Measurements from ENCODE around the gene DNAJA3. TPM values are rescaled to one million over a fixed set of nuclear protein-coding genes. Genes with fewer than 3 reads are reported as not detected.

The DNAJA3 gene
- total and polyA plus RNA-seq, 2 experiments from 2014 or later: 60.5 to 70.7 TPM

DNA sequence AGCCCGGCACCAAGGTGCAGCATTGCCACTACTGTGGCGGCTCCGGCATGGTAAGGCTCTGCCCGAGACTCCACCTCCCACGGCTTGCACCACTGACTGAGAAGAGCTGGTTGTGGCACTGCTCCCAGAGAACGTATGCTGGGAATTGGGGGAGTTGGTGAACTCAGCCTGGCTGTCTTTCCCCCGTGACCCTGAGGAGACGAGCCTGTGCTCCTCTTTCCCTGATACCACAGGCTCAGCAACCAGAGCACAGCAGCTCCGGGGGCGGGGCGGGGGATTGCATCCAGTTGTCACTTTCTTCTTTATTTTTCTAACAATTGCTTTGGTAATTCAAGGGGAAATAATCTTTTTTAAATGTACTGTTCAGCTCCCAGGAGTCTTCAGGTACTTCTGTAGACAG is 16.7 kb downstream of the DNAJA3 start:
- H3K4me3 ChIP-seq: no peak overlapping the region
- no peak for DNase-seq (ENCODE audit: low read depth in 1 of 2, low spot score in 1 of 2)
- H3K27ac ChIP-seq: no peak overlapping the region
- H3K9me3 ChIP-seq (ENCODE audit: low read depth): no peaks in the 10 kb centered on the region
- H3K27me3 ChIP-seq: no peaks in the 10 kb centered on the region
- H3K36me3 ChIP-seq: peaks cover 68% of the 10 kb centered on the region
- TF ChIP-seq, protein P1, sequence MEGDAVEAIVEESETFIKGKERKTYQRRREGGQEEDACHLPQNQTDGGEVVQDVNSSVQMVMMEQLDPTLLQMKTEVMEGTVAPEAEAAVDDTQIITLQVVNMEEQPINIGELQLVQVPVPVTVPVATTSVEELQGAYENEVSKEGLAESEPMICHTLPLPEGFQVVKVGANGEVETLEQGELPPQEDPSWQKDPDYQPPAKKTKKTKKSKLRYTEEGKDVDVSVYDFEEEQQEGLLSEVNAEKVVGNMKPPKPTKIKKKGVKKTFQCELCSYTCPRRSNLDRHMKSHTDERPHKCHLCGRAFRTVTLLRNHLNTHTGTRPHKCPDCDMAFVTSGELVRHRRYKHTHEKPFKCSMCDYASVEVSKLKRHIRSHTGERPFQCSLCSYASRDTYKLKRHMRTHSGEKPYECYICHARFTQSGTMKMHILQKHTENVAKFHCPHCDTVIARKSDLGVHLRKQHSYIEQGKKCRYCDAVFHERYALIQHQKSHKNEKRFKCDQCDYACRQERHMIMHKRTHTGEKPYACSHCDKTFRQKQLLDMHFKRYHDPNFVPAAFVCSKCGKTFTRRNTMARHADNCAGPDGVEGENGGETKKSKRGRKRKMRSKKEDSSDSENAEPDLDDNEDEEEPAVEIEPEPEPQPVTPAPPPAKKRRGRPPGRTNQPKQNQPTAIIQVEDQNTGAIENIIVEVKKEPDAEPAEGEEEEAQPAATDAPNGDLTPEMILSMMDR (IDR thresholded peaks at IDR 0.05; ENCODE audit: low read depth, low read length): no peak
- no peaks in the 10 kb centered on the region for H3K4me1 ChIP-seq (ENCODE audit: low read depth)

DNA sequence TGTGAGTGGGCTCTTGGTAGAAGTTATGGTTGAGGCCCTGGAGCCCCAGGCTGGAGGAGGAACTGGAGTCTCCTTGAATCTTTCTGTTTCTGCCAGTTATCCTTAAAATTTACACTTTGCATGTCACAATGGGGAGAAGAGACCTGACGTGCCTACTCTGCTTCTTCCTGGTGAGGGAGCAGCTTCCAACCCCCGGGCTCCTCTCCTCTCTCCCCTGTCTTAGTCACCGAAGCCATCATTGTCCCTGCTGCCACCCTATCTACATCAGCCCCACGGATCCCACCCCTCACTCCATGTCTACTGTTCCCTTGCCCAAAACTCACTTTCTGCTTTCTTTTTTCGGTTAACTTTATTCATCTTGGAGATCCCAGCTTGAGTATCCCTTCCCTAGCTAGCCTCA is 17.6 kb downstream of the DNAJA3 start:
- Histone ChIP-seq H3K9me3 (ENCODE audit: low read depth) (no peaks in the 10 kb centered on the region), H3K36me3 (peaks cover 70% of the 10 kb centered on the region), H3K27ac (no peak overlapping the region), H3K27me3 (no peaks in the 10 kb centered on the region), H3K4me3 (no peak overlapping the region), H3K4me1 (ENCODE audit: low read depth) (no peaks in the 10 kb centered on the region)
- TF ChIP-seq, protein P1 (IDR thresholded peaks at IDR 0.05; ENCODE audit: low read depth, low read length): no peak
- no peak for DNase-seq (ENCODE audit: low read depth in 1 of 2, low spot score in 1 of 2)

DNA sequence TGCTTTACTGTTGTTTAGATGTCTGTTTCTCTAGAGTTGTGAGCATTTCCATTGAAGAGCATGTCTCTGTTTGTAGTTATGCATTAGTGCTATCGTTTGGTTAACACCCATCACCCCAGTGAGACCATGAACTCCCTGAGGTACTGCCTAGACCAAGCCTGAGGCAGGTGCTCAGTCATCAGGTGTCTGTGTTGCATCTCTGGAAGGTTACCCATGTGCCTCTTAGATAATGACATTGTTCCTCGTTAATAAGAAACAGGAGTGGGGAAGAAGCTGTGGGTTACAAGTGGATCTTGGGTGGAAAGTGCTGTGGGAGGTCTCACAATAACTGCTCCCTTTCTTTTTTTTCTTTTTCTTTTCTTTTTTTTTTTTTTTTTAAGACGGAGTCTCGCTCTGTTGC is 18.3 kb downstream of the DNAJA3 start:
- Histone ChIP-seq H3K9me3 (ENCODE audit: low read depth) (no peaks in the 10 kb centered on the region), H3K27ac (no peak overlapping the region), H3K4me1 (ENCODE audit: low read depth) (no peaks in the 10 kb centered on the region), H3K36me3 (peaks cover 66% of the 10 kb centered on the region), H3K27me3 (no peaks in the 10 kb centered on the region), H3K4me3 (no peak overlapping the region)
- TF ChIP-seq, protein P1 (IDR thresholded peaks at IDR 0.05; ENCODE audit: low read depth, low read length): no peak
- DNase-seq (ENCODE audit: low read depth in 1 of 2, low spot score in 1 of 2): no peak

DNA sequence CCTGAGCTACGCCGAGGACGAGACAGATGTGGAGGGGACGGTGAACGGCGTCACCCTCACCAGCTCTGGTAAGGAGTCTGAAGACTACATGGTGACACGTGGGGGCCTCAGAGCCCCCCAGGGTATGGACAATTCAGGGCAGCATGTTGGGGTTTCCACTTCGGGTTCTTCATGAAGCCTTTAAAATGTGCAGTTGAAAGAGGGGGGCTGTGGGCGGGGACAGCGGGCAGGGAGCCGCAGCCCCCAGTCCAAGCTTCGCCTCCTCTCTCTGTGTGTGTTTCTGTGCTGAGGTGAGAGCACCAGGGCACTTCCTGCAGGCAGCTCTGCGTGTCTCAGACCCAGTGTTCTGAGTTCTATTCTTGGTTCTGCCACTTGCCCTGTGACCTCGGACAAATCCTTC is 24.8 kb downstream of the DNAJA3 start:
- H3K27ac ChIP-seq: no peak overlapping the region
- H3K27me3 ChIP-seq: no peaks in the 10 kb centered on the region
- no peaks in the 10 kb centered on the region for H3K9me3 ChIP-seq (ENCODE audit: low read depth)
- H3K36me3 ChIP-seq: peaks cover 49% of the 10 kb centered on the region
- TF ChIP-seq, protein P1 (IDR thresholded peaks at IDR 0.05; ENCODE audit: low read depth, low read length): no peak
- no peak overlapping the region for H3K4me3 ChIP-seq
- H3K4me1 ChIP-seq (ENCODE audit: low read depth): no peaks in the 10 kb centered on the region
- no peak for DNase-seq (ENCODE audit: low read depth in 1 of 2, low spot score in 1 of 2)

DNA sequence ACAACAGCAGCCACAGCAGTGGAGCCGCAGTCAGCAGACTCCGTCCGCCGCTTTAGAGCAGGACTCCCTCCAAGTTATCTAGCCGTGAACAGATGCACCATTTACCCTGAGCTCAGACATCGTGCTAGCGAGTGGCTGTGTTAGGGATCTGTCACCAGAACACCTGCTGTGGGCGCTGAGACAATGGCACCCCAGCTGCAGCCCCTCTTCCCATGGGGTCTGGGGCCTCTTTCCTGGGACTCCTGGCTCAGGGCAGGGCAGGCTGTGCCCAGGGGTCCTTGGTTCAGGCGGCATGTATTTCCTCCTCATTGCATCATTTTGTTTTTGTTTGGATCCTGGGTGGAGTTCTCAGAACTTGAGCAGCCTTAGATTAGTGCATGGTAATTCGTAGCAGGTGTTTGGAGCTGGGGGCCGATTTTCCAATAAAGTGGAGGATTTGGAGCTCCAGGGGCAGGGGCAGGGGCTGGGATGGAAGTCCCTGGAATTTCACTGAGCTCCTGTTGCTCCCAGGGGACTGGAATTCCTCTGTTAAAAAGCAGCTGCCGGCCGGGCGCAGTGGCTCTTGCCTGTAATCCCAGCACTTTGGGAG is 25.4 kb downstream of the DNAJA3 start:
- H3K36me3 ChIP-seq: peaks cover 44% of the 10 kb centered on the region
- H3K4me1 ChIP-seq (ENCODE audit: low read depth): no peaks in the 10 kb centered on the region
- no peak for DNase-seq (ENCODE audit: low read depth in 1 of 2, low spot score in 1 of 2)
- H3K4me3 ChIP-seq: no peak overlapping the region
- H3K9me3 ChIP-seq (ENCODE audit: low read depth): no peaks in the 10 kb centered on the region
- TF ChIP-seq, protein P1 (IDR thresholded peaks at IDR 0.05; ENCODE audit: low read depth, low read length): no peak
- H3K27me3 ChIP-seq: no peaks in the 10 kb centered on the region
- H3K27ac ChIP-seq: no peak overlapping the region
